Measurements from ENCODE around the gene C2CD3.

C2CD3 gene

DNA sequence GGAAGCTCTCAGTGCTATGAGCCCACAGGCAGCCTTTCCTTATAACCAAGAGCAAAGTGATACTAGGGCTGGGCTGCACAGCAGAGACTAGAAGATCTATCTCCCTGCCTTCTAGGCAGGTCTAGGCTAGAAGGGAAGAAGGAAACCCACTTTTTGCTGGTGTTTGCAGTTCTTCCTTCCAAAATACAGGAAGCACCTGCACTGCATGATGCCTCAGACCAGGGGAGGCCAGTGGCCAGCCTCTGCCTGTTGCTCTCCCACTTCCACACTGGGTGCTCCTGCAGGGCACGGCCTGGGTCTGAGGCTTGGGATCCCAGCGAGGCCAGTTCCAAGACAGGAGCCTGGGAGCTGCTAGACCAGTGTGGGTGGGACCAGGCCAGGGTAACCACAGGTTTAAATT is 155.9 kb downstream of the C2CD3 start:
- DNase-seq, result no peak

DNA sequence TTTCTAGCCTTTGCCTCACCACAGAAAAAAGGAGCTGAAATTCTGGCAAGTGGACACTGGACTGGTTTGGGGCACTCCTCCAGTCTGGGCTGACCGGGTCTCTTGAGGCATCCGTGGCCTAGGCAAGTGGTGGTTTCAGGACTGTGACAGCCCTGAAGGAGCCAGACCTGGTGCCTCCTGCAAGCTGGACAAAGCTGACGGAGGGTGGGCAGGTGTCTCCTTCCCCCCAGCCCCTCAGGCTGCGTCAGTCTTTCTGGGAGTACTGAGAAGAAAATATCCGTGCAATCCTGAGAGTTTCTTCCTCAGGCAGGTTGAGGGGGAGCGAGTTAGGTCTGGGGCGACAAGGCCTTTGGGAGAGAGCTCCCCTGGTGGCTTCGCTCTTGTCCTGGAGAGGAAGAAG is 157.7 kb downstream of the C2CD3 start:
- no peak for DNase-seq

DNA sequence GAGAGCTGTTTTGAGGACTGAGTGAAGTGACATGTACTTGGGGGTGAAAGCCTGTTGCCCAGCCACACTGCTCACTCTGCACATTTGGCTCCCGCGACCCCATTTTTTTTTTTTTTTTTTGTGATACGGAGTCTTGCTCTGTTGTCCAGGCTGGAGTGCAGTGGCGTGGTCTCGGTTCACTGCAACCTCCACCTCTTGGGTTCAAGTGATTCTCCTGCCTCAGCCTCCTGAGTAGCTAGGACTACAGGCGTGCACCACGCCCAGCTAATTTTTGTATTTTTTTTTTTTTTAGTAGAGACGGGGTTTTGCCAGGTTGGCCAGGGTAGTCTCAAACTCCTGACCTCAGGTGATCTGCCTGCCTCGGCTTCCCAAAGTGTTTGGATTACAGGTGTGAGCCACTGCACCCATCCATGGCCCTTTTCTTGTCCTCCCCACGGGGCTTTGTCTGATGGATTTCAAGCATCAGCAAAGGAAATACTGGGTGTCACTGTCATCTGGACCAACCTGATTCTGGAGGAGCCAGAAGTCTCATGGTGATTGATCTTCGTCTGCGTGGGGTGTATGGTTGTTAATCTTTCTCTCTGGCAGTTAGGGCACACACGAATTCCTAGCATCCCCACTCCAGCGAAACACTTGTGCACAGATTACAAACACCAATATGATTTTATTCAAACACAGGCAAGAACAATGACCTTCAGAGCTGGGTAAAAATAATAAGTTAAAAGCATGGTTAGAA is 158.6 kb downstream of the C2CD3 start:
- no peak for DNase-seq

DNA sequence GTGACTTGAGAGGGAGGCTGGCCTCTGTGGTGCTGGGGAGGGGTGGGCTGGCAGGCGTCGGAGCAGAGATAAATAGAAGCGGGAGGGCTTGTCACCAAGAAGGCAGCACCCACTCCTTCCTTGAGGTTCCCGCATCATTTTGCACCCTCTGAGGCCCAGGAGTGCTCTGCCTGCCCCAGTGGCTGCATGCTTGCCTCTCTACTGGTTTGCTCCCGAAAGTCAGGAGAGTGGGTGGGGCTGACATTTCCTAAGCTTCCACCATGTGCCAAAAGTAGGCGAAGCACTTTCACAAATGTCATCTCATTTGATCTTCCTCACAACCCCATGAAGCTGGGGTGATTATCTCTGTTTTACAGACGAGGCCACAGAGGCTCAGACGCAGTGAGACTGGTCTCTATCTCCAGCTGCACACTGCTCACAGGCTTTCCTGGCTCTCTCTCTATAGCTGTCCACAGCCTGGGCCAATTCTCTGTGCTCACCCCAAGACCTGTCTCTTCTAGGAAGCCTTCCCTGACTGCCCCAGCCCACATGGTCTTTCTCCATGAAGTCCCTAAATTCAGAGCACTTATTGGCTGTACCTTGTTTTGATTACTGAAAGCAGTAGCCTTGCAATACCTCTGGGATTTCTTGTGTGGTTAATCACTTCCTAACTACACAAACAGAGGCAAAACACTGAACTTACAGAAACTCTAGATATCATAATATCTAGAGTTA is 159.3 kb downstream of the C2CD3 start:
- DNase-seq, result no peak

DNA sequence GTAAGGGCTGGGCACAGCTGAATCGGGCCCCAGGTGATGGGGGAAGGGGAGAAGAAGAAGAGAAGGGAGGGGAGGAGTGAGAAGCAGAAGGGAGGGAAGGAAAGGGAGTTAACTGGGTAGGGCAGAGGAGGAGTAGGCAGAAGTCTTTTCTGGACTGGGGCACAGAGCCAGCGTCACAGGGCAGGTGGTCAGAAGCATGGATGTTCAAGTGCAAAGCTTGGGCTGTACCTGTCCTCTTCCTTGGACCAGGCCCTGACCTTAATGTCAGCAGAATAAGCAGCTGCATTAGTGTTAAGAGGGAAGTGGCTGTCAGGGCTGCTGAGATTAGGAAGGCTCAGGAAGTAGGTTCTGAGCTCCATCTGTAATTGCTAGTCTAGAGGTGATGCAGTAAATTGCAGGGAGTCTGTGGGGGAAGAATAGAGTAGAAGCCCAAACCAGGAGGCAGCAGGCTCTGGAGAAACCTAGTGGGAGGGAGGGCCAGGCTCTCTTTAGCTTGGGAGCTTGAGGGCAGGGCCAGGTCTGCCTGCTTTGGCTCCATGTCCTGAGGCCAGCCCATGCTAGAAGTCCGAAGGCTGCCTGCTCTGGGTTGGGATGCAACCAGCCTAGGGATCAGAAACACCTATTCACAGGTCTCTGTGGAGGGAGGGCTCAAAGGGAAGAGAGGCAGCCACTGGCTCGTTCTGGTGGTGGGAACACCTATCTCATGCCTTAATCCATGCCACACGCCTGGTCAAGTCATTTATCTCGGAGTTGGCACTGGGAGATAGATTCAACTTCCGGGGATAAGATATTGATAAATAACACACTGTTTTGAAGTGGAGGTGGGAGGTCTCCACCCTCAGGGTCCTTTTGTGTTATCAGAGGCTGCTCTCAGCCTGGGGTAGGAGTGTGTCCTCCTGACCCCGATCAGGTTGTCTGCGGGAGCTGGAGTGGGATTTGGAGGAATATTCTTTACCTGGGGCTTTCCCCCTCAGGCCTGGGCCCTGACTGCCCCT is 160.2 kb downstream of the C2CD3 start:
- DNase-seq, result no peak

DNA sequence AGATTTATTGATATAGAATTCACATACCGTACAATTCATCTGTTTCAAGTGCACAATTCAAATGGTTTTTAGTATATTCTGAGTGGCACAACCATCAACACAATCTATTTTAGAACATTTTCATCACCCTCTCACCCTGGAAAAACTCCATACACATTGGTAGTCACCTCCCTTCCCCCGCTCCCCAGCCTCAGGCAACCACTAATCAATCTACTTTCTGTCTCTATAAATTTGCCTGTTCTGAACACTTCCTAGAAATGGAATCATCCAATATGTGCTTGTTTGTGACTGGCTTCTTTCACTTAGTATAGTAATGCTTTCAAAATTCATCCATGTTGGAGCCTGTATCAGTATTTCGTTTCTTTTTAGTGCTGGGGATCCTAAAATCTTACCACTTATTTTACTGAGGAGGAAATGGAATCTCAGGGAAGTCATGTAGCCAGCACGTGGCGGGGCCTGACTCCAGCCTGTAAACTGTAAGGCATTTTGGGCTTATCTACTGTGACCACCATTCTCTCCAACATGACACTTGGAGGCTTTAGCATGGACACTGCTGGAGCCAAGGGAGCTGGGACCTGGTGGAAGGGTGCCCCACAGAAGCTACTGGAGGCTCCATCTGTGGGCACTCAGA is 161.0 kb downstream of the C2CD3 start:
- DNase-seq, result no peak

DNA sequence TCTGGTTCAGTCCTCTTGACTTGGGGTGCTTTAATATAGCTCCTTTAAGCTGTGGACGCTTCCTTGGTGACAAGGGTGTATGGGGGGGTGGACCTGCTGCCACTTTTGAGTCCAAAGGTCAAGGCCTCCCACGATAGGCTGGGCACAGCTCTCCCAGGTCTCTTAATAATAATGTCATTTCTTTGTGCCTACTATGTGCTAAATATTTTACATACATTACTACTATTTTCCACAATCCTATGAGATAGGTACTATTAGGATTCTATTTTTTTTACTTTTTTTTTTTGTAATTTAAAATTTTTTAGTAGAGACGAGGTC is 161.6 kb downstream of the C2CD3 start:
- DNase-seq, result no peak

DNA sequence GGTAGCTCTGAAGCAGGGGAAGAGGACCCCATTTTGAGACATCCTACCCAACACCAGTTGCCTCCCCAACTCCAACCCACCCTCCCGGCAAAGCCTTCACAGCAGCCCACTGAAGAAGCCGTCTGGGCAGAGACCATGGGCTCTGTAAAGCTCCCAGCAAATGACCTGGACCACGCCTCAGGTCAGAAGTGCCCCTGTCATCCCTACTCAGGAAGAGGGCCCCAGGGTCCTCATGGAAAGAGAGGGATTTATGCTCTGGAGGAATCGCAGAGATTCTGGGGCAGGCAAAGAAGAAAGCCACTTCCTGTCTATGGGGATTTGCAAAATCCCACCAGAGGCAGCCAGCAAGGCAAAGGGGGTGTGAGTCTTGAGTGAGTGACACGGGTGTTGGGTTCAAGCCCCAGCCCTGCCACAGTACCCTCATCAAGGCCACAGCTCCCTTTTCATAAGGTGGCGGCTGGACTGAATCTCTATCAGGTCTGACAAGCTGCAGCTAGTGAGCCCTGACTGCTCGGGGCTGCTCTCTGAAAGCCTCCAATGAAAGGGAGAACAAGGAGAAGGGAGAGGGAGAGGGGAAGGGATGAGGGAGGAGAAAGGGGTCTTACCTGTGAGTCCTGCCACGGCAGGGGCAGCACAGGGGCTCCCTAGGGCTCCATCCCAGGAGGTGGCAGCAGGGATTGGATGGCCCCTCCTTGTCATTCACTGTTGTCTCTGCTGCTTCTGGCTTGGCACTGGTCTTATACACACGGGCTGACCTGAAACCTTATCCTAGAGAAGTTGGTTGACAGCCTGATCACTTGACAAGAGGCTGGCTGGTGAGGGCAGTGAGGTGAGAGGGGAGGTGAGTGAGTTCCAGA is 162.2 kb downstream of the C2CD3 start, which contains the start of gene UCP3:
Gene UCP3, minus strand, starts transcription at position 713 of the 857 bp plus-strand sequence. CDS start 2,043 bp downstream, outside the sequence.
- no peak for DNase-seq

DNA sequence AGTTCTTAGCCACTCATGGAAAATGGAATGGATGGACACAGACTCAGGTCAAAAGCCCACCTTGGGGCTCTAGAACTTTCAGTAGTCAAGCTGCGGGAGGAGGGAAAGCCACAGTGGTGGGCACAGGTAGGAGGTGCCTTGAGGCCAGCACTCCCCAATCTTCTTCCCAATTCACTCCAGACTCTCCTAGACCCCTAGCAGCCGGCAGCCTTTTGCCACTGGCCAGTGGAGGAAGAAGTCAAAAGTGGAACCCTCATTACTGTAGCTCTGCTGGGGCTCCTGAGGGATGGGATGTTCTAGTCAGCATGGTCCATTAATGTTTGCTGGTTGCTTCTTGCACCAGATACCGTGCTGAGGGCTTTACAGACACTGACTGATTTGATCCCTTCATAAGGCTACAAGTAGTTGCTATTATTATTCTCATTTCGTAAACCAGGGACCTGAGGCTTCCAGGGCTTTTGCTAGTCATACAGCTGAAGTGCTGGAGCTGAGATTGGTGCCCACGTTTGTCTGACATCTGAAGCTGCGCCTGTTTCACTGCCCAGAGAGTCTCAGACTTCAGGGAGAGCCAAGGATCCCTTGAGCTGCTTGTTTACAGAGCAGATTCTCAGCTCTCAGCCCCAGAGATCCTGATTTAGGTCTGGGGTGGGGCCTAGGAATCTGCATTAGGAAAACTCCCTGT is 163.0 kb downstream of the C2CD3 start:
- DNase-seq, result no peak

DNA sequence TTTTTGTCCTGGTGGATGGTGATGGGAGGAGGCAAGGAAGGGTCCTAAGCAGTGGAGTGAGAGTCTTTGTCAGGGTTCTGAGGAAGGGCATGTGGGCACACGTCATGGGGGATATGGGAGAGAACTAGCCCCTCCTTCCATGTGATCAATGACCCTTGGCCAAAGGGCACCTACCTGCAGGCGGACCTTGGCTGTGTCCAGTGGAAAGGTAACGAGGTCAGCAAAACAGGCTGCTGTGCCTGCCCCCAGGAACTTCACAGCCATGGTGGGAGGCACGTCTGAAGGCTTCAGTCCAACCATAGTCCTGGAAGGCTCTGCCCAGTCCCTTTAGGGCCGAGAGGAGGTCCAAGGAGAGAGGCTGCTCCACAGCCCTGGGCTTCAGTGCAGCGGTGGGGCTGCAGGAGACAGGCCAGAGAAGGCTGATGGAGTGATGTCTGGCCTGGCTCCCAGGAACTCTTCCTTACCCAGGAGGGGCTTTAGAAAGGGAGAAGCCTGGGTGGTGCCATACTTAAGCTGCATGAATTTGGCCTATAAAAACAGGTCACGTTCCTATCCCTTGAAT is 164.0 kb downstream of the C2CD3 start:
- no peak for DNase-seq

DNA sequence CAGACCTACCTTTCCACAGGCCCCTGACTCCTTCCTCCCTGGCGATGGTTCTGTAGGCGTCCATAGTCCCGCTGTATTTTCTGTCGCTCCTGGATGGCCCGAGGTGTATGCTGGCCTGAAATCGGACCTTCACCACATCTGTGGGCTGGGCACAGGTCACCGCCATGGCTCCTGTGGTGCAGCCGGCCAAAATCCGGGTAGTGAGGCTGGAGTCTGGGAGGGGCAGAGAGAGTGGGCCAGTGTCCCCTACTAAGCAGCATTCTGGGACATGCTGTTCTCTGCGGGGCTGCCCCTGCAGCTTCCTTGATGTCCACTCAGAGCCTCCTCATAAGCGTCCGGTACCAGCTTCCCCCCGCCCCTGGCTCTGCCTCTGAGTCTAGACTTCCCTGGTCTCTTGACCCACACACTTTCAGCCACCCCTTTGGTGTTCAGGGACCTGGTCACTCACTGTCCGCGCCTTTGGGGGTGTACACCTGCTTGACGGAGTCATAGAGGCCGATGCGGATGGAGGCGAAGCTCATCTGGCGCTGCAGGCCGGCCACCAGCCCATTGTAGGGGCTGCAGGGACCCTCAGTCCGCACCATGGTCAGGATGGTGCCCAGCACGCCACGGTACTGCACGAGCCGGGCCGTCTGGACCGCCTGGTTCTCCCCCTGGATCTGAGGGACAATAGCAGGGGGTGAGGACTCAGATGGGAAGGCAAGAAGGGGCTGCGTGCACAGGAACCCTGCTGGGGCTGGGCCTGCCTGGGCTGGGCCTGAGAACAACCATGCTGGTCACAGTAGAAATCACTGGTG is 164.9 kb downstream of the C2CD3 start:
- DNase-seq, result no peak

DNA sequence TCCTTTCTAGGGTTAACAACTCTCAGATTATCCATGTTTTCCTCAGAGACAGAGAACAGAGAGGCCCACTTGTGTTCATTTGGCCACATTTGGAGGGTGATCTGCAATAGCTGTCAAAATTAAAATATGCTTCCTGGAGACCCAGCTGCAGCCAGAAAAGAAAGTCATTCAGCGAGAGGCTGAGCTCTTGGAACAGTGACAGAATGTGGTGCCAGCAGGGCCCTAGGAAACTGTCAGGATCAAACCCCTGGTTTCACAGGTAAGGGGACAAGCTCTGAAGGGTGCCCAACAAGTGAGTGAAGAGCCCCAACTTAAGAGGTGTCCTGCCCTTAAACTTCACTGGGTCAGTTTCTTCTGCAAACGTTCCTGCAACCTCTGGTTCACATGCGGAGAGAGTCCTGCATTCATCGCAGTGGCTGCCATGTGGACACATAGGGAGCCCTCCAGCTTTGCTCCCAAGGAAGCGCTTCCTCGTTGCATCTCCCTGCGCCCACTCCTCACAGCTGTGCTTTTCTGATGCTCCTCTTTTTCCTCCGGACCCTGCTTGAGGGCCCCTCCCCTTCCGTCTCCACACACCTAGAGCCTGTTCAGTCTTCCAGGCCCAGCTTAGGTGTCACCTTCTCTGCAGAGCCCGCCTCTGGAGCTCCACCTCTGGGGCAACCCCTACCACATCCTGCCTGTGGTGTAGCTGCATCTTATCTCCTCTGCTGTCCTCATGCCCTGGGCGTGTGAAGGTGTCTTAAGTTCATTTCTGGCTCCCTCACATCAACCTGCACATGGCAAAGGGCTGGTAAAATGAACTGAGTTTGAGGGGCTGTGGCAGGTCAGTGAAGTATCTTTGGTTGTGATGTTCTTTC is 165.8 kb downstream of the C2CD3 start:
- DNase-seq, result no peak

DNA sequence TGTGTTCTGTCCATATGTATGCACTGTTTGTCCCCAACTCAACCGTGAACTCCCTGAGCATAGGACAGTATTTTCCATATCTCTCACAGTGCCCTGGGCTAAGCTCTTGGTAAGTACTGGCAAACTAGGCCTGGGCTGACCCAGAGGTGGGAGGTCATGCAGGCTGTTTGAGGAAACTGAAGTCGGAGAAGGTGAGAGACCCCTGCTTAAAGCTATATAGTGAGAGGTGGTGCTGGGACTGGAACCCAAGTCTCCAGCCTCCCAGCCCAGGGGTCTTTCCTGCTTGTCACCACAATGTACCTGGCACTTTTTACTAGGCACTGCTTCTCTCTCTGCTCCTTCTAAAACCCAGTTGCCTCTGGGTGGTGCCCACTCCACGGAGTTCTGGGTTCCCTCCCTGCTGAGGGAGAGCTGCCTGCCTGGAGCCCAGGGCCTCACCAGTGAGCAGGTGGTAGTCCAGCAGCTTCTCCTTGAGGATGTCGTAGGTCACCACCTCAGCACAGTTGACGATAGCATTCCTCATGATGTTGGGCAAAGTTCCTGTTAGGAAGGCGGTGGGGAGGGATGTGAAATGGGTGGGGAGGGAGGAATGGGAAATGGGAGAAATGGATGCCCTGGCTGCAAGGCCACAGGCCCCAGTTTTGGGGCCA is 166.6 kb downstream of the C2CD3 start:
- no peak for DNase-seq

DNA sequence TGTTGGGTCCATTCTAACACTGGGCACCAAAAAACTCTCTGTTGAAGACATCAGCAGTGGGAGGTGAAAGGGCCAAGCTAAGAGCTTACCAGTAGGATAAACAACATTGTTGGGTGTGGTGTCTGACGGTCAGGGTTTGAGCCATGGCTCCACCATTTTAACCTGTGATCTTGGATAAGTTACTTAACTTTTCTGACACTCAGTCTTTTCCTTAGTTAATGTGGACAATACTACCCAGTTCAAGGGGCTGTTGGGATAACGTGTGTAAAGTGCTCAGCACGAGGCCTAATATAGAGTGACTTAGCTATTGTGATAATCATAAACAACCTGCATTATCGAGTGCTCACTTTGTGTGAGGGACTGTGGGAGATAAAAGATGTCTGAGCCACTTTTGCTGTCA is 168.0 kb downstream of the C2CD3 start:
- DNase-seq, result no peak

DNA sequence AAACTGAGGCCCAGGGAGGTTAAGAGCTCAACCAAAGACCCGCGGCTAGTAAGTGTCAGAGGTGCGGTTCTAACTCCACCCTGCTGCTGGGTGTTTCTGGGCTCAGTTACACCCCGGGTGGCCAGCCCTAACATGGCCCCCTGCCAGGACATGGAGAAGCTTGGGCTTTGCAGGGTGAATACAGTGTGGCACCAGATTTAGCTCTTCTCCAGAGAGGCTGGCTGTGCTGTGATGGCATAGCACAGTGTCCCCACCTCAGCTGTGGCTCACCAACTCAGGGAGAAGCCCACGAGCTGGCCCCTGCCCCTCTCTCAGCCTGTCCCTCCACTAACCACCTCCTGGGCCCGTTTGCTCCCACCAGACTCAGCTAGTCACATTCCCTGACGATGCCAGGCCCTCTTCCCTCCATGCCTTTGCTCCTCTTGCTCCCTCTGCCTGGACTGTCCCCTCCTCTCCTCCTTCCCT is 168.9 kb downstream of the C2CD3 start:
- no peak for DNase-seq

DNA sequence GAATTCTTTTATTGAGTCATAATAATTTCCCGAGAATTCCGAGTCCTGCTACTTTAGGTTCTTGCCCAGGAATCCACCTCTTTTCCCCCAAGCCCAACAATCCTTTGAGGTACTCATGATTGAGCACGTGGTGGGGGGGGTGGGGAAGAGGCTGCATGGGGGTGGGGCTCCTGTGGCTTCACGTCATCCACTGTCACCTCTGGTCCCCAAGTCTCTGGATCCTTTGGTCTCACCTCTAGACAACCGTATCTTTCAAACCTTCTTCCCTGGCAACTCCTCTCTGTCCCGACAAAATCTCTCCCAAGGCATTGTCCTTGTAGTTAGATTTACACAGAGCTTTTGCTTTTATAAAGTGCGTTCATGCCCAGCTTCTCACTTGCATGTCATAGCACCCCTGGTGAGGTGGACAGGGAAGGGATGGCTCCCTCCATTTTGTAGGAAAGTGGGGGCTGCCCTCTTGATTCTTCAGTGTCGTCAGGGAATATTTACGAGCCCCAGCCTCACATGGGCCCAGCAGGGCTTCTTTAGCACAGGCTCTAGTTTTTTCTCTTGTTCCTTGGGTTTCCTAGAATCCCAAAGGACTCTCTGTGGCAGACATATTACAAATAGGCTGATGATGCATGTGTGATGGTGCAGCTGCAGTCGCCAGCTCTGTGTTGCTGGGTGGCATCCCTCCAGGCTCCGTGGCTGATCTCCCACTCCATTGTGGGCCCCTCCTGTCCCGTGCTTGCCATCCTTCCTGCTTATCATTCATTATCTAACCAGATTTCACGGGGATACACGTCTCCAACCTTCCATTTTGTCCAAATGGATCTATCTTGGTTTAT is 170.3 kb downstream of the C2CD3 start:
- DNase-seq, result no peak

DNA sequence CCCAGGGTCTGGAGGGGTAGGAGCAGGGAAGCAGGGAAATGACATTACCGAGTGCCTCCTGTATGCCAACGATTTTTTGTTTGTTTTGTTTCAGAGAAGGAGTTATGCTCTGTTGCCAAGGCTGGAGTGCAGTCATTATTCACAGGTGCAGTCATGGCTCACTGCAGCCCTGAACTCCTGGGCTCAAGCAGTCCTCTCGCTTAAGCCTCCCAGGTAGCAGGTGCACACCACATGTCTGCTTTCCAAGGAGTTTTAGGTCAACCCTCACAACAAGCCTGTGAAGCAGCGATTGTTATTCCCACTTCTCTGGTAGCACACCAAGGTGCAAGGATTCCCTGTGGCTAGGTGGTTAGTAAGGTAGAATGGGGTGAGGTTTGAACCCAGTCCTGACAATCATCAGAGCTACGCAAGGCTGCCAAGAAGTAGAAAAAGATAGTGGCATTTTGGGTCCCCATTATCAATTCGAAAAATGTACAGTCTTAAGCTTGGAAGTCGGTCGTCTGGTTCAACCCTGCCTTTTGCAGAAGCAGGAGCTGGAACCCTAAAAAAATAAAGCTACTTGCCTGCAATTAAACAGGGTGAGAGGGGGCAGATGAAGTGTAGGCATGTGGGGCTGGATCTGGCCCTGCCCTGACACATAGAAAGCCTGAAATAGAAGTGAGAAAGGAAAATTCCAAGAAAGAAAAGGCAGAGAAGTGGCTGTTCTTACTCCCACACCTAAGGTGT is 171.1 kb downstream of the C2CD3 start:
- no peak for DNase-seq
